ENCODE results near the gene TKT. TPM values are rescaled to one million over a fixed set of nuclear protein-coding genes. Genes with fewer than 3 reads are reported as not detected.
A peak's percentile ranks its signal among the peaks of the same experiment; 100 is the strongest.

Gene TKT
- total and polyA plus RNA-seq, 9 donors = 62.6 to 279 (median 208) TPM

DNA sequence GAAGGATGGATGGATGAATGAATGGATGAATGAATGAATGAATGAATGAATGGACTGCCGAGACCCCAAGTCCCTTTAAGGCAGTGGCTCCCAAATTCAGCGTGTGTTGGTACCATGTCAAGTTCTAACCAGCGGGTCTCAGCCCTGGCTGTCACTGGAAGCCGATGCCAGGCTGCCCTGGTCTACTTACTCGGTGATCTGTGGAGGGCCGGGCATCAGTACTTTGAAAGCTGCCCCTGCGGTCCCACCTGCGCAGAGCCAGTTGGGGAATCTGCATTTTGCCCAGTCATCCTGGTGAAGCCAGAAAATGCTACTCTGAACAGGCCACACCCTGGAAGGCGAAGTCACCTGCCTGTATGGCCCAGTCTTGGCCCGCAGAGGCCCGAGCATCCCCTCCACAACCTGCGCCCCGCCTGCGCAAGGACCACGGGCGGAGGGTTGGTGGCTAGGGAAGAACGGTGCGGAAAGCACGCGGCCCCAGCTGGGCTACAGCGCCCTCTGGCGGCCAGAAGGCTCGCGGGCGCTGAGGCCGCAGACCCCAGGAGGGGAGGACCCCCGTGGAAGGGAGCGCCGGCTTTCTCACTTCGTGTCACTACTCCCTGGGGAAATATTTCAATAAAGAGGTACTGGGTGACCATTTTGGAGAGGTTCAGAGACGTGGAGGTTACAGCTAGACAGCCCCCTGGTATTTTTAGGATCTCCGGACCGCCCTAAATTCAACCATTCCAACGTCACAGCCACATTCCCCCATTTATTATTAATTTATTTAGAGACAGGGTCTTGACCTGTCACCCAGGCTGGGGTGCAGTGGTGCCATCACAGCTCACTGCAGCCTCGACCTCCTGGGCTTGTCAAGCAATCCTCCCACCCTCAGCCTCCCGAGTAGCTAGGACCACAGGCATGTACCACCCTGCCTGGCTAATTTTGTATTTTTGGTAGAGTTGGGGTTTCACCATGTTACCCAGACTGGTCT is 59.9 kb downstream of the TKT start:
- DNase-seq = peak; percentile 45 to 76 (median 65)
- WGBS, 3 donors = 21 to 26% (median 24%) methylated on average over 32 to 36 of the region's 36 CpGs
- no peaks in the 10 kb centered on the region for H3K36me3 ChIP-seq
- peaks cover 12% of the 10 kb centered on the region for H3K4me1 ChIP-seq (ENCODE audit: insufficient read depth)
- no peak overlapping the region for H3K27ac ChIP-seq
- H3K4me3 ChIP-seq = no peak overlapping the region
- no peaks in the 10 kb centered on the region for H3K9me3 ChIP-seq
- no peak for TF ChIP-seq POLR2A (IDR thresholded peaks at IDR 0.05)
- TF ChIP-seq, protein P1, sequence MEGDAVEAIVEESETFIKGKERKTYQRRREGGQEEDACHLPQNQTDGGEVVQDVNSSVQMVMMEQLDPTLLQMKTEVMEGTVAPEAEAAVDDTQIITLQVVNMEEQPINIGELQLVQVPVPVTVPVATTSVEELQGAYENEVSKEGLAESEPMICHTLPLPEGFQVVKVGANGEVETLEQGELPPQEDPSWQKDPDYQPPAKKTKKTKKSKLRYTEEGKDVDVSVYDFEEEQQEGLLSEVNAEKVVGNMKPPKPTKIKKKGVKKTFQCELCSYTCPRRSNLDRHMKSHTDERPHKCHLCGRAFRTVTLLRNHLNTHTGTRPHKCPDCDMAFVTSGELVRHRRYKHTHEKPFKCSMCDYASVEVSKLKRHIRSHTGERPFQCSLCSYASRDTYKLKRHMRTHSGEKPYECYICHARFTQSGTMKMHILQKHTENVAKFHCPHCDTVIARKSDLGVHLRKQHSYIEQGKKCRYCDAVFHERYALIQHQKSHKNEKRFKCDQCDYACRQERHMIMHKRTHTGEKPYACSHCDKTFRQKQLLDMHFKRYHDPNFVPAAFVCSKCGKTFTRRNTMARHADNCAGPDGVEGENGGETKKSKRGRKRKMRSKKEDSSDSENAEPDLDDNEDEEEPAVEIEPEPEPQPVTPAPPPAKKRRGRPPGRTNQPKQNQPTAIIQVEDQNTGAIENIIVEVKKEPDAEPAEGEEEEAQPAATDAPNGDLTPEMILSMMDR (IDR thresholded peaks at IDR 0.05) = peak; percentile 94 to 98 (median 96)
- TF ChIP-seq EP300 (IDR thresholded peaks at IDR 0.05) = no peak
- no peaks in the 10 kb centered on the region for H3K27me3 ChIP-seq
- intact Hi-C loops (cut with DNase I) = loop anchor here in 3 of 4 donors (2.0 kb wide), 1 partner anchor 81 kb away; no protein-coding TSS in a partner anchor

DNA sequence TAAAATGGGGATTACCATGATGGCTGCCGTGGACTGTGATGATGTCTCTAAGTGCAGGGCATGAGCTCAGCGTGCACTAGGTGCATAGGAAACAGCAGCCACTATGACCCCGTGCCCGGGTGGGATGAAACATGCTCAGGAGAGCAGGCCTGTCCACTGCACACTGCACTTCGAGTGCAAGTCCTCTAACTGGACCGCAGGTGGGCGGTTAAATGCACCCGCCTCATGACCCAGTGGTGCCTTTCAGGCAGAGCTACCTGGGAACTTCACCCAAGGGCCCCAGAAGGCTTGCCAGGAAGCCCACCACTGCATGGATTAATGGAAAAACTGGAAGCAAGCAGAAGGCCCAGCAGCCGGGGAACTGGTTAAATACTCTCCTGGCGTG is 60.8 kb downstream of the TKT start:
- TF ChIP-seq EP300 (IDR thresholded peaks at IDR 0.05) (no peak), POLR2A (IDR thresholded peaks at IDR 0.05) (no peak)
- TF ChIP-seq, protein P1 (IDR thresholded peaks at IDR 0.05) = no peak
- intact Hi-C loops (cut with DNase I) = loop anchor here in 3 of 4 donors (2.0 kb wide), 1 partner anchor 80 kb away; no protein-coding TSS in a partner anchor
- 84 to 91% (median 89%) methylated on average over 10 of the region's 10 CpGs for WGBS, 3 donors
- Histone ChIP-seq H3K9me3 (no peaks in the 10 kb centered on the region), H3K36me3 (no peaks in the 10 kb centered on the region), H3K4me3 (no peak overlapping the region), H3K27me3 (no peaks in the 10 kb centered on the region), H3K4me1 (ENCODE audit: insufficient read depth) (peaks cover 12% of the 10 kb centered on the region), H3K27ac (no peak overlapping the region)
- DNase-seq = no peak

DNA sequence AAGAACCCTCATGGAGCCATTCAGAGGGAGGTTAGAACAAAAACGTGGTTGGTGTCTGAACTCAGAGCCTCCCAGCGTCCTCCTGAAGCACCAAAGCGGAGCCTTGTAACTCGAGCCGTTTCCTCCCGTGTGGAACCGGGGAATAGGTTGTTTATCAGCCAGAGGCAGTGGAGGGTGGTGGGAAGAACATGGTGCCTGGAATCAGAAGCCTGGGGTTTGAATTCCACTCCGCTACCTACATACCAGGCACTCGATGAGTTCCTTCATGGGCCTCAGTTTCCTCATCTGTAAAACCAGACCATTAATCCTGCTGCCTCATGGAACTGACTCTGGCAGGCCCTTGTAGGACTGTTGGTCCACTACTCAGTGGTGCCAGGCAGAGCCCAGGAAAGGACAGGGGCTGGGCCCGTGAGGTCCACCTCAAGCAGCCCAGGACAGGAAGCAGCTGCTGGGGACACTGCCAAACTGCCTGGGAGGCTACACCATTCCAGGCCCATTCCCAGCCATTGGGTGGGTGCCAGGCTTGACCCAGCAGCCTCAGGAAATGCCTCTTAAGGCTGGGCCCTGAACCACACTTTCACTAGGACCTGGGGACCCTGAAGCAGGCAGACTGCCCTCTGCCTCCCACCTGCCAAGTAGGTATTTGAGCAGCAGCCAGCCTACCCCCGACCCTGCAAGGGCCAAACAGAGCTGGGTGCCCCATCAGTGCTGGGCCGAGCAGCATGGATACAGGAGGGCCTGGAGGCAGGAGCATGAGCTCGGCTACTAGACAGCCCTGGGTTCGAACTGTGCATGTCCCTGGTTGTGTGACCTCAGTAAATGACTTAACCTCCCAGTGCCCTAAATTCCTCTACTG is 61.4 kb downstream of the TKT start:
- no peaks in the 10 kb centered on the region for H3K36me3 ChIP-seq
- peak; percentile 45 to 74 (median 55) for DNase-seq
- intact Hi-C loops (cut with DNase I) = loop anchor here (2.0 to 5.0 kb wide), 2 partner anchors 80 to 82 kb away; no protein-coding TSS in a partner anchor
- H3K9me3 ChIP-seq = no peaks in the 10 kb centered on the region
- peak overlapping the region in 1 of 2 donors; percentile 42 for H3K27ac ChIP-seq
- WGBS, 3 donors = 37 to 45% (median 40%) methylated on average over 14 of the region's 14 CpGs
- TF ChIP-seq POLR2A (IDR thresholded peaks at IDR 0.05) (no peak), EP300 (IDR thresholded peaks at IDR 0.05) (no peak)
- TF ChIP-seq, protein P1 (IDR thresholded peaks at IDR 0.05) = no peak
- H3K4me3 ChIP-seq = no peak overlapping the region
- H3K4me1 ChIP-seq (ENCODE audit: insufficient read depth) = peaks cover 12% of the 10 kb centered on the region
- H3K27me3 ChIP-seq = no peaks in the 10 kb centered on the region

Measured in ovary (tissue), 9 donors.